Measurements from ENCODE around the gene PCAT7.
"Not testable (repeated sequence)": the region's sequence is repeated elsewhere in the genome, so short reads cannot be mapped to it uniquely, and the experiment has no call there.

The PCAT7 gene

DNA sequence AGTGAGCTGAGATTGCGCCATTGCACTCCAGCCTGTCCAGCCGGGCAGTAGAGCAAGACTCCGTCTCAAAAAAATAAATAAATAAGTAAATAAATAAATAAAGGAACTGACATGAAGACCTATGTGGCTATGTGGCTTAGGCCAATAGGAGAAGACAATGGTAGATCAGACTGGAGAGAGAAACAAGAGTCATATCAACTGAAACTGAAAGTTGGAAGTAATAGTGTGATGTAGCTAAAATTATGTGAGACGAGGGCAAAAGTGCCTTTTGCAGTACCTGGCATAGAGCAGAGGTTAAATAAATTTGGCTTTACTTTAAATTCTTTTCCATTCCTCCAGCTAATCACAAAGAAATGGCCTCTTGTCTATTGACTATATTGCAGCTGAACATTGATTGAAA lies 31.4 kb downstream of the PCAT7 start:
- Histone ChIP-seq H3K9me3 (ENCODE audit: control insufficient read depth, insufficient read depth, low read depth, low read length) (no peaks in the 10 kb centered on the region), H3K4me1 (ENCODE audit: control insufficient read depth, insufficient read depth, low read length) (no peaks in the 10 kb centered on the region), H3K4me3 (ENCODE audit: low read depth, low read length) (no peak overlapping the region), H3K36me3 (ENCODE audit: control insufficient read depth in 2 of 2, insufficient read depth in 1 of 2, low read length in 2 of 2) (no peaks in the 10 kb centered on the region), H3K27ac (ENCODE audit: extremely low read depth, low read depth, low read length) (no peak overlapping the region)
- TF ChIP-seq, protein P1, sequence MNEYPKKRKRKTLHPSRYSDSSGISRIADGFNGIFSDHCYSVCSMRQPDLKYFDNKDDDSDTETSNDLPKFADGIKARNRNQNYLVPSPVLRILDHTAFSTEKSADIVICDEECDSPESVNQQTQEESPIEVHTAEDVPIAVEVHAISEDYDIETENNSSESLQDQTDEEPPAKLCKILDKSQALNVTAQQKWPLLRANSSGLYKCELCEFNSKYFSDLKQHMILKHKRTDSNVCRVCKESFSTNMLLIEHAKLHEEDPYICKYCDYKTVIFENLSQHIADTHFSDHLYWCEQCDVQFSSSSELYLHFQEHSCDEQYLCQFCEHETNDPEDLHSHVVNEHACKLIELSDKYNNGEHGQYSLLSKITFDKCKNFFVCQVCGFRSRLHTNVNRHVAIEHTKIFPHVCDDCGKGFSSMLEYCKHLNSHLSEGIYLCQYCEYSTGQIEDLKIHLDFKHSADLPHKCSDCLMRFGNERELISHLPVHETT (tag by site-specific recombination; IDR thresholded peaks at IDR 0.05) = no peak
- TF ChIP-seq SCRT2 (tag by site-specific recombination; IDR thresholded peaks at IDR 0.05) (no peak), ZFP41 (tag by site-specific recombination; IDR thresholded peaks at IDR 0.05; ENCODE audit: borderline replicate concordance) (no peak), ZFP37 (tag by site-specific recombination; IDR thresholded peaks at IDR 0.05) (no peak), BCL11A (tag by site-specific recombination; IDR thresholded peaks at IDR 0.05; ENCODE audit: low read depth) (no peak), ZFP69B (tag by site-specific recombination; IDR thresholded peaks at IDR 0.05) (no peak), ZNF223 (tag by site-specific recombination; IDR thresholded peaks at IDR 0.05) (no peak)
- TF ChIP-seq, protein P2, sequence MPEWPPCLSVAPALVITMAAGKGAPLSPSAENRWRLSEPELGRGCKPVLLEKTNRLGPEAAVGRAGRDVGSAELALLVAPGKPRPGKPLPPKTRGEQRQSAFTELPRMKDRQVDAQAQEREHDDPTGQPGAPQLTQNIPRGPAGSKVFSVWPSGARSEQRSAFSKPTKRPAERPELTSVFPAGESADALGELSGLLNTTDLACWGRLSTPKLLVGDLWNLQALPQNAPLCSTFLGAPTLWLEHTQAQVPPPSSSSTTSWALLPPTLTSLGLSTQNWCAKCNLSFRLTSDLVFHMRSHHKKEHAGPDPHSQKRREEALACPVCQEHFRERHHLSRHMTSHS (tag by site-specific recombination; IDR thresholded peaks at IDR 0.05) = no peak
- POLR2A ChIA-PET = no interaction called here
- CTCF ChIA-PET = interaction anchor here (0.8 kb wide), 1 partner anchor 572 kb away, joined by 3 read pairs; no protein-coding TSS in a partner anchor

- Histone ChIP-seq H3K4me1 (ENCODE audit: control insufficient read depth, insufficient read depth, low read length) (no peaks in the 10 kb centered on the region), H3K9me3 (ENCODE audit: control insufficient read depth, insufficient read depth, low read depth, low read length) (no peaks in the 10 kb centered on the region), H3K36me3 (ENCODE audit: control insufficient read depth in 2 of 2, insufficient read depth in 1 of 2, low read length in 2 of 2) (no peaks in the 10 kb centered on the region), H3K27ac (ENCODE audit: extremely low read depth, low read depth, low read length) (no peak overlapping the region), H3K4me3 (ENCODE audit: low read depth, low read length) (no peak overlapping the region)
- TF ChIP-seq, protein P3, sequence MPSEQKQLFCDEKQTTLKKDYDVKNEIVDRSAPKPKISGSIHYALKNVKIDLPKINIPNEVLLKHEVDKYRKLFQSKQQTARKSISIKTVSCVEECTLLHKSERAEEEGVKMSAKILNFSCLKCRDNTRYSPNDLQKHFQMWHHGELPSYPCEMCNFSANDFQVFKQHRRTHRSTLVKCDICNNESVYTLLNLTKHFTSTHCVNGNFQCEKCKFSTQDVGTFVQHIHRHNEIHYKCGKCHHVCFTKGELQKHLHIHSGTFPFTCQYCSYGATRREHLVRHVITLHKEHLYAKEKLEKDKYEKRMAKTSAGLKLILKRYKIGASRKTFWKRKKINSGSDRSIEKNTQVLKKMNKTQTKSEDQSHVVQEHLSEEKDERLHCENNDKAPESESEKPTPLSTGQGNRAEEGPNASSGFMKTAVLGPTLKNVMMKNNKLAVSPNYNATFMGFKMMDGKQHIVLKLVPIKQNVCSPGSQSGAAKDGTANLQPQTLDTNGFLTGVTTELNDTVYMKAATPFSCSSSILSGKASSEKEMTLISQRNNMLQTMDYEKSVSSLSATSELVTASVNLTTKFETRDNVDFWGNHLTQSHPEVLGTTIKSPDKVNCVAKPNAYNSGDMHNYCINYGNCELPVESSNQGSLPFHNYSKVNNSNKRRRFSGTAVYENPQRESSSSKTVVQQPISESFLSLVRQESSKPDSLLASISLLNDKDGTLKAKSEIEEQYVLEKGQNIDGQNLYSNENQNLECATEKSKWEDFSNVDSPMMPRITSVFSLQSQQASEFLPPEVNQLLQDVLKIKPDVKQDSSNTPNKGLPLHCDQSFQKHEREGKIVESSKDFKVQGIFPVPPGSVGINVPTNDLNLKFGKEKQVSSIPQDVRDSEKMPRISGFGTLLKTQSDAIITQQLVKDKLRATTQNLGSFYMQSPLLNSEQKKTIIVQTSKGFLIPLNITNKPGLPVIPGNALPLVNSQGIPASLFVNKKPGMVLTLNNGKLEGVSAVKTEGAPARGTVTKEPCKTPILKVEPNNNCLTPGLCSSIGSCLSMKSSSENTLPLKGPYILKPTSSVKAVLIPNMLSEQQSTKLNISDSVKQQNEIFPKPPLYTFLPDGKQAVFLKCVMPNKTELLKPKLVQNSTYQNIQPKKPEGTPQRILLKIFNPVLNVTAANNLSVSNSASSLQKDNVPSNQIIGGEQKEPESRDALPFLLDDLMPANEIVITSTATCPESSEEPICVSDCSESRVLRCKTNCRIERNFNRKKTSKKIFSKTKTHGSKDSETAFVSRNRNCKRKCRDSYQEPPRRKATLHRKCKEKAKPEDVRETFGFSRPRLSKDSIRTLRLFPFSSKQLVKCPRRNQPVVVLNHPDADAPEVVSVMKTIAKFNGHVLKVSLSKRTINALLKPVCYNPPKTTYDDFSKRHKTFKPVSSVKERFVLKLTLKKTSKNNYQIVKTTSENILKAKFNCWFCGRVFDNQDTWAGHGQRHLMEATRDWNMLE (tag by site-specific recombination; conservative IDR thresholded peaks at IDR 0.05; ENCODE audit: low read depth) = no peak
- TF ChIP-seq ZBTB17 (tag by site-specific recombination; IDR thresholded peaks at IDR 0.05) = no peak
- TF ChIP-seq, protein P4, sequence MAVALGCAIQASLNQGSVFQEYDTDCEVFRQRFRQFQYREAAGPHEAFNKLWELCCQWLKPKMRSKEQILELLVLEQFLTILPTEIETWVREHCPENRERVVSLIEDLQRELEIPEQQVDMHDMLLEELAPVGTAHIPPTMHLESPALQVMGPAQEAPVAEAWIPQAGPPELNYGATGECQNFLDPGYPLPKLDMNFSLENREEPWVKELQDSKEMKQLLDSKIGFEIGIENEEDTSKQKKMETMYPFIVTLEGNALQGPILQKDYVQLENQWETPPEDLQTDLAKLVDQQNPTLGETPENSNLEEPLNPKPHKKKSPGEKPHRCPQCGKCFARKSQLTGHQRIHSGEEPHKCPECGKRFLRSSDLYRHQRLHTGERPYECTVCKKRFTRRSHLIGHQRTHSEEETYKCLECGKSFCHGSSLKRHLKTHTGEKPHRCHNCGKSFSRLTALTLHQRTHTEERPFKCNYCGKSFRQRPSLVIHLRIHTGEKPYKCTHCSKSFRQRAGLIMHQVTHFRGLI (tag by site-specific recombination; IDR thresholded peaks at IDR 0.05) = no peak
- ChIA-PET POLR2A (no interaction called here), CTCF (interaction anchor here (0.8 kb wide), 1 partner anchor 573 kb away, joined by 3 read pairs; no protein-coding TSS in a partner anchor)
These were observed 31.9 kb downstream of the PCAT7 start for GRCh38 chr9:94586814-94587213.

DNA sequence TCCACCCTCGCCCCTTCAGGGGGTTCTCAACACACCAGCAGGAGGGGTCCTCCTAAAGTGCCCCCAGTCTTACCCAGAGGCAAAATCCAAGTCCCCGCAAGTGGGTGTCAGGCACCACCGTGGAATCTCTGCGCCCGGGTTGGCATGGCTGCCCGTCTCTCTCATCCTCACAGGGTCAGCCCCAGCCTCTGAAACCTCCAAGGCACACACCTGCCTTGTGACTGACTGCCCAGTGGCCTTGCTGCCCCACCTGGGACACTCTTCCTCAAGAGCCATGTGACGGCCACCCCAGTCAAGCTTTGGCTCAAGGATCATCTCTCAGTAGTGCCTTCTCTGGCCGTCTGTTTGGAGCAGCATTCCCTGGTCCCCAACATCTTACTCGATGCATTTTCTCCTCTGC lies 33.8 kb downstream of the PCAT7 start:
- no peaks in the 10 kb centered on the region for H3K36me3 ChIP-seq (ENCODE audit: control insufficient read depth in 2 of 2, insufficient read depth in 1 of 2, low read length in 2 of 2)
- ChIA-PET POLR2A (no interaction called here), CTCF (no interaction called here)
- H3K9me3 ChIP-seq (ENCODE audit: control insufficient read depth, insufficient read depth, low read depth, low read length) = no peaks in the 10 kb centered on the region
- TF ChIP-seq TCF7L2 (IDR thresholded peaks at IDR 0.05; ENCODE audit: borderline replicate concordance, low read depth, low read length) (no peak), ZBTB20 (tag by site-specific recombination; IDR thresholded peaks at IDR 0.05) (no peak), GLIS1 (tag by site-specific recombination; IDR thresholded peaks at IDR 0.05) (no peak)
- no peak overlapping the region for H3K4me3 ChIP-seq (ENCODE audit: low read depth, low read length)
- H3K4me1 ChIP-seq (ENCODE audit: control insufficient read depth, insufficient read depth, low read length) = no peaks in the 10 kb centered on the region
- H3K27ac ChIP-seq (ENCODE audit: extremely low read depth, low read depth, low read length) = no peak overlapping the region

- CTCF ChIA-PET; H3K4me1 ChIP-seq (ENCODE audit: control insufficient read depth, insufficient read depth, low read length); H3K36me3 ChIP-seq (ENCODE audit: control insufficient read depth in 2 of 2, insufficient read depth in 1 of 2, low read length in 2 of 2); H3K27ac ChIP-seq (ENCODE audit: extremely low read depth, low read depth, low read length); H3K4me3 ChIP-seq (ENCODE audit: low read depth, low read length); H3K9me3 ChIP-seq (ENCODE audit: control insufficient read depth, insufficient read depth, low read depth, low read length); POLR2A ChIA-PET: not testable (repeated sequence)
These were observed 36.2 kb downstream of the PCAT7 start for GRCh38 chr9:94591046-94591545.

Measured in HEK293 (cell line).